Astrocyte (in vitro differentiated cells and primary cell): ENCODE measurements around the gene PGM2. TPM values are rescaled to one million over a fixed set of nuclear protein-coding genes. Genes with fewer than 3 reads are reported as not detected.

ENCODE experiments used
- DNase-seq: peaks from one replicate; pipeline ENCODE4 v3.0.0-alpha.2; 2010; ENCODE audit warnings: low read depth
- FAIRE-seq: peaks from 2 replicates; lab custom pipeline; 2011; peaks lifted over from hg19 to GRCh38; lab: Jason Lieb, UNC
- H2AFZ ChIP-seq: 2 replicates; pipeline ENCODE4 v1.6.0; 2012; ENCODE audit warnings: low read depth, low read length, inconsistent platforms
- H3K27ac ChIP-seq: 2 replicates; pipeline ENCODE4 v1.5.1; 2011; ENCODE audit warnings: low read depth, low read length, inconsistent platforms
- H3K27me3 ChIP-seq: 2 replicates; pipeline ENCODE4 v1.6.0; 2011; ENCODE audit warnings: low read length, inconsistent platforms; ENCODE audit not compliant: insufficient read depth
- H3K36me3 ChIP-seq: 2 replicates; pipeline ENCODE4 v1.5.1; 2011; ENCODE audit warnings: low read length, inconsistent platforms; ENCODE audit not compliant: insufficient read depth
- H3K4me1 ChIP-seq: 2 replicates; pipeline ENCODE4 v1.5.1; 2011; ENCODE audit warnings: low read length, inconsistent platforms; ENCODE audit not compliant: insufficient read depth
- H3K4me2 ChIP-seq: 2 replicates; pipeline ENCODE4 v1.6.0; 2012; ENCODE audit warnings: low read length, inconsistent platforms
- H3K4me3 ChIP-seq: 2 replicates; pipeline ENCODE4 v1.5.1; 2011; ENCODE audit warnings: low read depth, mild to moderate bottlenecking, low read length, inconsistent platforms; ENCODE audit not compliant: insufficient read depth
- H3K79me2 ChIP-seq: 2 replicates; pipeline ENCODE4 v1.6.0; 2012; ENCODE audit warnings: mild to moderate bottlenecking, low read length, inconsistent platforms; ENCODE audit not compliant: insufficient read depth
- H3K9ac ChIP-seq: 2 replicates; pipeline ENCODE4 v1.6.0; 2012; ENCODE audit warnings: mild to moderate bottlenecking, low read length, inconsistent platforms
- H3K9me3 ChIP-seq: 2 replicates; pipeline ENCODE4 v1.5.1; 2012; ENCODE audit warnings: low read depth, mild to moderate bottlenecking, low read length, inconsistent platforms; ENCODE audit not compliant: insufficient read depth
- H4K20me1 ChIP-seq: 2 replicates; pipeline ENCODE4 v1.6.0; 2012; ENCODE audit warnings: low read length, inconsistent platforms; ENCODE audit not compliant: insufficient read depth
- H3K27ac Mint-ChIP-seq: one replicate; pipeline ENCODE4 v1.8.0; 2021; ENCODE audit warnings: mild to moderate bottlenecking, mixed read lengths; ENCODE audit not compliant: unreplicated experiment
- H3K27me3 Mint-ChIP-seq: one replicate; pipeline ENCODE4 v1.8.0; 2021; ENCODE audit warnings: low read depth, mixed read lengths; ENCODE audit not compliant: unreplicated experiment
- H3K36me3 Mint-ChIP-seq: one replicate; pipeline ENCODE4 v1.8.0; 2021; ENCODE audit warnings: low read depth, mixed read lengths; ENCODE audit not compliant: unreplicated experiment
- H3K4me1 Mint-ChIP-seq: one replicate; pipeline ENCODE4 v1.8.0; 2021; ENCODE audit warnings: low read depth, mixed read lengths; ENCODE audit not compliant: unreplicated experiment
- H3K4me3 Mint-ChIP-seq: one replicate; pipeline ENCODE4 v1.8.0; 2021; ENCODE audit warnings: mild to moderate bottlenecking, moderate library complexity, mixed read lengths; ENCODE audit not compliant: unreplicated experiment
- H3K9me3 Mint-ChIP-seq: one replicate; pipeline ENCODE4 v1.8.0; 2021; ENCODE audit warnings: mild to moderate bottlenecking, mixed read lengths; ENCODE audit not compliant: unreplicated experiment
- EZH2 ChIP-seq: IDR thresholded peaks from 2 replicates; pipeline ENCODE4 v1.6.1; 2012; ENCODE audit warnings: mild to moderate bottlenecking, low read length, inconsistent platforms; ENCODE audit not compliant: insufficient read depth
- total RNA-seq: library from RNA; stranded (reverse); gene quantifications from 2 replicates; pipeline ENCODE4 v1.2.1, GENCODE V29; 2021
- TF ChIP-seq, protein P1 (sequence below): IDR thresholded peaks from 2 replicates; pipeline ENCODE4 v1.5.1; 2011; ENCODE audit warnings: low read depth, mild to moderate bottlenecking, inconsistent platforms, low read length, moderate library complexity; ENCODE audit not compliant: insufficient read depth

PGM2 gene
- total RNA-seq, 1 donor from 2014 or later, result 24.4 TPM

DNA sequence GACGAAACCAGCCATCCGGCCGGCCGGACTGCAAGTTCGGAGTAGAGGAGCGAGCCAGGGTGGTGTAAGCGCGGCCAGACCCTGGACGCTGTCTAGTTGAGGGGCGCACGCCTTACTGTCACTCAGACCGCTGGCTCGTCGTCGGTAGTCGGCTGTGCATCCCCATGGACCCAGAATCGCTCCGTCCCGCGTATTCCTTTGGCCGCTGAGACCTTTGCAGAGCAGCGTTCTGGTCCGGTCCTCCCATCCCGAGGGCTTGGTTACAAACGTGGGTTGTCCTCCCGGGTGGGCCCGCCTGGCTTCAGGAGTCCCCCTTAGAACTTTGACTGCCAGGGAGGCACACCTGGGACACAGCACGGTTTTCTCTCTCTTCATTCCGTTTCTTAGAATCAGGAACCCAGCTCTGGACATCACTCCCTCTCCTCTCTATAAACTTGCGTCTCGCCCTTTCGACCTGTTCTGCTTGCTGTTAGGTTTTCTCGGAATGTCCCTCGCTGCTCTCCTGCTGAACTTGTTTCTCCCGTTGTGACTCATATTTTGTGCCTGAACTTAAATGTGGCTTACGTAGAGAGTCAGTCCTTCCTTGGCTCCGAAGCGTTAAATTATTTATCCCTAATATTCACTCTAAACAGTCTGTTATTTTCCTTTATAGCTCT is 672 bp downstream of the PGM2 start:
- peak; percentile 50 for DNase-seq
- peak overlapping the region; percentile 89 for H2AFZ ChIP-seq
- H3K4me3 ChIP-seq, result peak overlapping the region; percentile 78
- peak overlapping the region; percentile 50 for H3K27ac Mint-ChIP-seq
- no peaks in the 10 kb centered on the region for H3K9me3 Mint-ChIP-seq
- H3K27ac ChIP-seq, result peak overlapping the region; percentile 68
- peaks cover 10% of the 10 kb centered on the region for H3K36me3 ChIP-seq
- peak overlapping the region; percentile 95 for H3K4me2 ChIP-seq
- no peaks in the 10 kb centered on the region for H3K27me3 ChIP-seq
- peaks cover 9% of the 10 kb centered on the region for H3K4me1 ChIP-seq
- no peak for FAIRE-seq
- H3K27me3 Mint-ChIP-seq, result no peaks in the 10 kb centered on the region
- peaks cover 15% of the 10 kb centered on the region for H3K79me2 ChIP-seq
- TF ChIP-seq, protein P1, sequence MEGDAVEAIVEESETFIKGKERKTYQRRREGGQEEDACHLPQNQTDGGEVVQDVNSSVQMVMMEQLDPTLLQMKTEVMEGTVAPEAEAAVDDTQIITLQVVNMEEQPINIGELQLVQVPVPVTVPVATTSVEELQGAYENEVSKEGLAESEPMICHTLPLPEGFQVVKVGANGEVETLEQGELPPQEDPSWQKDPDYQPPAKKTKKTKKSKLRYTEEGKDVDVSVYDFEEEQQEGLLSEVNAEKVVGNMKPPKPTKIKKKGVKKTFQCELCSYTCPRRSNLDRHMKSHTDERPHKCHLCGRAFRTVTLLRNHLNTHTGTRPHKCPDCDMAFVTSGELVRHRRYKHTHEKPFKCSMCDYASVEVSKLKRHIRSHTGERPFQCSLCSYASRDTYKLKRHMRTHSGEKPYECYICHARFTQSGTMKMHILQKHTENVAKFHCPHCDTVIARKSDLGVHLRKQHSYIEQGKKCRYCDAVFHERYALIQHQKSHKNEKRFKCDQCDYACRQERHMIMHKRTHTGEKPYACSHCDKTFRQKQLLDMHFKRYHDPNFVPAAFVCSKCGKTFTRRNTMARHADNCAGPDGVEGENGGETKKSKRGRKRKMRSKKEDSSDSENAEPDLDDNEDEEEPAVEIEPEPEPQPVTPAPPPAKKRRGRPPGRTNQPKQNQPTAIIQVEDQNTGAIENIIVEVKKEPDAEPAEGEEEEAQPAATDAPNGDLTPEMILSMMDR, result no peak
- TF ChIP-seq EZH2, result no peak
- peaks cover 10% of the 10 kb centered on the region for H3K36me3 Mint-ChIP-seq
- peaks cover 13% of the 10 kb centered on the region for H4K20me1 ChIP-seq
- peak overlapping the region; percentile 87 for H3K9ac ChIP-seq
- peaks cover 5% of the 10 kb centered on the region for H3K4me1 Mint-ChIP-seq
- peak overlapping the region; percentile 92 for H3K4me3 Mint-ChIP-seq
- no peaks in the 10 kb centered on the region for H3K9me3 ChIP-seq

DNA sequence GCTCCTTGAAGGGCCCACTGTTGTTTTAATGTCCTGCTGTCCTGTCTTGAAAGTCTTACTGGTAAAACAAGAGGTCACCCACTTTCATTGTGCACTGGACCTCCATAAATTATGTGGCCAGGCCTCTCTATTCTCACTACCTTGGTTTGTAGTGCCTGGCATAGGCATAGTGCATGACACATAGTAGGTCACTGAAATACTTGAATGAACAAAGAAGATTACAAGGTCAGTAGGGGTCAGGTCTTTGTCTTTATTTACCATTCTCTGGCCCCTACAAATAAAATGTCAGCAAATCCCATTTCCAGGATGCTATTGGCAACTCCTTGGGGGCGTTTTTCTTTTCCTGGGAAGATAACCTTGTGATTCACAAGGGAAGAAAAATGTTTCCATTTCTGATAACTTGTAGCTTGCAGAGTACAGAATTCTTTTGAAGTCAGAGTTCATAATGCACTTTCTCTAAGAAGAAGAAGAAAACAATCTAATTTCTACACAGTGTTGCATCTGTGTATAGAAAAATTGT is 1.4 kb downstream of the PGM2 start:
- Mint-ChIP-seq H3K4me1 (peaks cover 5% of the 10 kb centered on the region), H3K36me3 (peaks cover 12% of the 10 kb centered on the region), H3K9me3 (no peaks in the 10 kb centered on the region), H3K4me3 (peak overlapping the region; percentile 92), H3K27ac (peak overlapping the region; percentile 50), H3K27me3 (no peaks in the 10 kb centered on the region)
- Histone ChIP-seq H3K4me2 (peak overlapping the region; percentile 95), H3K27me3 (no peaks in the 10 kb centered on the region), H3K27ac (no peak overlapping the region), H4K20me1 (peaks cover 13% of the 10 kb centered on the region), H3K9me3 (no peaks in the 10 kb centered on the region), H3K4me3 (peak overlapping the region; percentile 78), H3K4me1 (peaks cover 9% of the 10 kb centered on the region), H2AFZ (peak overlapping the region; percentile 89), H3K36me3 (peaks cover 15% of the 10 kb centered on the region), H3K79me2 (peaks cover 15% of the 10 kb centered on the region), H3K9ac (peak overlapping the region; percentile 87)
- TF ChIP-seq, protein P1, result no peak
- TF ChIP-seq EZH2, result no peak
- DNase-seq (no peak), FAIRE-seq (no peak)

DNA sequence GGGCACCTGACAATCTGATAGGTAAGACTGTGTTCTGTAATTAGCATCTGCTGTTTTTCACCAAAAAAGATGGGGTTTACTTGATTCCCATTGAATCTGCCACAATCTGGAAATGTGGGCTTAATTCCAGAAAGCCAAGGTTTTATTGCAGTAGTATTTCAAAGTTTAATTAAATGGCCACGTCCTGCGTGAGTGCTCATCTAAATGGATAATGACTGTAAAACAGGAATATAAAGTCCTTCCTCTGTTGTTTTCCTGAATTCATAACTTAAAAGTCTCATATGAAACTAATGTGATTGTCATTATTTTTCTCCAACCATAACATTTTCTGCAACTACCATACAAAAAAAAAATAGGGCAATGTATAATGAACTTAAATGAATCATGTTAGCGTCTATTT is 2.4 kb downstream of the PGM2 start:
- FAIRE-seq (no peak), DNase-seq (no peak)
- Histone ChIP-seq H3K27me3 (no peaks in the 10 kb centered on the region), H3K36me3 (peaks cover 18% of the 10 kb centered on the region), H3K27ac (no peak overlapping the region), H3K9me3 (no peaks in the 10 kb centered on the region), H3K79me2 (peaks cover 15% of the 10 kb centered on the region), H3K9ac (no peak overlapping the region), H4K20me1 (peaks cover 13% of the 10 kb centered on the region), H3K4me1 (peaks cover 9% of the 10 kb centered on the region), H3K4me2 (peak overlapping the region; percentile 95), H2AFZ (no peak overlapping the region), H3K4me3 (no peak overlapping the region)
- TF ChIP-seq EZH2, result no peak
- TF ChIP-seq, protein P1, result no peak
- H3K4me3 Mint-ChIP-seq, result no peak overlapping the region
- no peak overlapping the region for H3K27ac Mint-ChIP-seq
- H3K27me3 Mint-ChIP-seq, result no peaks in the 10 kb centered on the region
- peaks cover 5% of the 10 kb centered on the region for H3K4me1 Mint-ChIP-seq
- H3K36me3 Mint-ChIP-seq, result peaks cover 12% of the 10 kb centered on the region
- H3K9me3 Mint-ChIP-seq, result no peaks in the 10 kb centered on the region
